Ascending aorta (tissue), 2 donors: ENCODE results near the gene TRMT44. TPM values are rescaled to one million over a fixed set of nuclear protein-coding genes. Genes with fewer than 3 reads are reported as not detected.
A peak's percentile ranks its signal among the peaks of the same experiment; 100 is the strongest.

Experiments used
- DNase-seq, 2 donors: peaks; one replicate each; pipeline ENCODE4 v3.0.0-alpha.2; 2019; ENCODE audit warnings: low spot score in 2 of 2
- H3K27ac ChIP-seq, 2 donors: fragments of 200-600 bp; sonication (generic); one replicate each; pipeline ENCODE4 v1.5.1; 2016 to 2017; ENCODE audit warnings: mild to moderate bottlenecking in 1 of 2
- H3K27me3 ChIP-seq: fragments of 200-600 bp; sonication (generic); one replicate; pipeline ENCODE4 v1.5.1; 2017
- H3K36me3 ChIP-seq, 2 donors: fragments of 200-600 bp; sonication (generic); one replicate each; pipeline ENCODE4 v1.5.1; 2016
- H3K4me1 ChIP-seq, 2 donors: fragments of 200-600 bp; sonication (generic); one replicate each; pipeline ENCODE4 v1.5.1; 2016 to 2017; ENCODE audit warnings: mild to moderate bottlenecking in 1 of 2
- H3K4me3 ChIP-seq, 2 donors: fragments of 200-600 bp; sonication (generic); one replicate each; pipeline ENCODE4 v1.5.1; 2016 to 2017; ENCODE audit warnings: mild to moderate bottlenecking in 1 of 2
- H3K9me3 ChIP-seq, 2 donors: fragments of 200-600 bp; sonication (generic); one replicate each; pipeline ENCODE4 v1.5.1; 2016
- intact Hi-C: fragments of 100-400 bp; cut with DNase I; formaldehyde crosslinking; loops from one replicate; pipeline ENCODE4 v1.15.1; 2023
- total RNA-seq: library from RNA; depleted of rRNA; stranded (reverse); fragments of >200 nt; gene quantifications from one replicate; pipeline ENCODE4 v1.1.0, GENCODE V29; 2016
- TF ChIP-seq, protein P1 (sequence below), 3 experiments: fragments of 200-600 bp in 2 of 3; fragments of 450-650 bp in 1 of 3; sonication (generic) in 2 of 3; IDR thresholded peaks; one replicate each; pipeline ENCODE4 v1.5.1; 2016 to 2019; ENCODE audit warnings: antibody characterized with exemption in 3 of 3, mild to moderate bottlenecking in 1 of 3, moderate library complexity in 1 of 3

TRMT44 gene
- total RNA-seq, 1 donor from 2014 or later, result 39.8 TPM

DNA sequence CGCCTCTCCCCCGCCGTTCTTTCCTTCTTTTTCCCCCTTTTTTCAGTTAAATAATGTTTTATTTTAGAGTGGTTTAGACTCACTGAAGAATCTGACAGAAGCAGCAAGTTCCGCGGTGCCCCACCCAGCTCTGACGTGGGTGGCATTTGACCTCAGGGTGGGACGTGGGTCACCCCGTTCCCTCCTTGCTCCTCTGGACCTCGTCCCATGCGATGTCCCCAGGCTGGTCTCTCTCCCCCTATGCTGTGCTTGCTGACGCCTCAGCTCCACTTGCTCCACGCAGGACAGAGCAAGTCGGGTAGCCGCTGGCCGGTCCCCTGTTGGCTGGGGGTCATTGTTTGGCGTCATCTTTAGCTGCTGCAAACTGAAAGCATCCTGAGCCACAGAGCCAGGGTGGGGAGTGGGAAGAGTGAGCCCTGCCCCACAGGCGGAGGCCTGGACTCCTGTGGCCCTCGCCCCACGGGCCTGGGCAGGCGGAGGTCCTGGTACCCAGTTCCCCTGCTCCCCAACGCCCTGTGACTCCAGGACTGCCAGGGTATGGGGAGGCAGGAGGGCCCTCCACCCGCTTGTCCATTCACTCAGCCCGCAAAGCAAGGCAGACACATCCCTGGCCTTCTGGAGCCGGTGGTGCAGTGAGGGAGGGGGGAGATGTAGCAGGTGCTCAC, 30.8 kb downstream of the TRMT44 start:
- Histone ChIP-seq H3K36me3 (peaks cover 15 to 45% of the 10 kb centered on the region in 2 donors), H3K4me1 (peaks cover 9 to 26% of the 10 kb centered on the region in 2 donors), H3K4me3 (no peak overlapping the region), H3K9me3 (no peaks in the 10 kb centered on the region), H3K27ac (no peak overlapping the region), H3K27me3 (no peaks in the 10 kb centered on the region)
- intact Hi-C loops, result no loop called here
- no peak for DNase-seq
- TF ChIP-seq, protein P1, sequence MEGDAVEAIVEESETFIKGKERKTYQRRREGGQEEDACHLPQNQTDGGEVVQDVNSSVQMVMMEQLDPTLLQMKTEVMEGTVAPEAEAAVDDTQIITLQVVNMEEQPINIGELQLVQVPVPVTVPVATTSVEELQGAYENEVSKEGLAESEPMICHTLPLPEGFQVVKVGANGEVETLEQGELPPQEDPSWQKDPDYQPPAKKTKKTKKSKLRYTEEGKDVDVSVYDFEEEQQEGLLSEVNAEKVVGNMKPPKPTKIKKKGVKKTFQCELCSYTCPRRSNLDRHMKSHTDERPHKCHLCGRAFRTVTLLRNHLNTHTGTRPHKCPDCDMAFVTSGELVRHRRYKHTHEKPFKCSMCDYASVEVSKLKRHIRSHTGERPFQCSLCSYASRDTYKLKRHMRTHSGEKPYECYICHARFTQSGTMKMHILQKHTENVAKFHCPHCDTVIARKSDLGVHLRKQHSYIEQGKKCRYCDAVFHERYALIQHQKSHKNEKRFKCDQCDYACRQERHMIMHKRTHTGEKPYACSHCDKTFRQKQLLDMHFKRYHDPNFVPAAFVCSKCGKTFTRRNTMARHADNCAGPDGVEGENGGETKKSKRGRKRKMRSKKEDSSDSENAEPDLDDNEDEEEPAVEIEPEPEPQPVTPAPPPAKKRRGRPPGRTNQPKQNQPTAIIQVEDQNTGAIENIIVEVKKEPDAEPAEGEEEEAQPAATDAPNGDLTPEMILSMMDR (IDR thresholded peaks at IDR 0.05), result no peak

DNA sequence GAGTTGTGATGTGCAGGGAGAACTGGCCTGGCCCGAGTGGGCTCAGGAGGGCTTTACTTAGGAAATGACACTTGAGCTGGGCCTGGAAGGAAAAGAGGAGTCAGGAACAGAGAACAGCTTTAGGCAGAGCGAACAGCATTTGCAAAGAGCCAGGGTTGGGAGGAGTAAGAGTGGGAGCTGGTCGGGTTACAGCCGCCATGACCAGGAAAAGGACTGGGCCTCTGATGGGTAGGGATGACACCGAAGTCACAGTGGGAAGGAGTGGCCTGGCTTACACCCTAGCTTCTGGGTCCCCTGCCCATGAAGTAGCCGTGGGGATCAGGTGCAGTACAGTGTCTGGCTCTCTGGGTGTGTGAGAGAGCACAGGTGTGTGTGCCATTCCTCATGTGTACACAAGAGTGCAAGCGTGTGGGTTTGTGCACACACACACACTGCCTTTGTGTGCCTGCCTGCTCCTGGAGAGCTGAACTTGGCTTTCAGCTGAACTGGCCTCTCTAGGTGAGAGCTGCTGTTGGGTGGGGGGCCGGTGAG, 31.6 kb downstream of the TRMT44 start:
- intact Hi-C loops, result loop anchor here (2.0 kb wide), 1 partner anchor 35 kb away; no protein-coding TSS in a partner anchor
- Histone ChIP-seq H3K4me1 (peaks cover 9 to 26% of the 10 kb centered on the region in 2 donors), H3K9me3 (no peaks in the 10 kb centered on the region), H3K27me3 (no peaks in the 10 kb centered on the region), H3K27ac (peak overlapping the region; percentile 77), H3K36me3 (peaks cover 14 to 45% of the 10 kb centered on the region in 2 donors), H3K4me3 (no peak overlapping the region)
- TF ChIP-seq, protein P1 (IDR thresholded peaks at IDR 0.05), result no peak
- no peak for DNase-seq

DNA sequence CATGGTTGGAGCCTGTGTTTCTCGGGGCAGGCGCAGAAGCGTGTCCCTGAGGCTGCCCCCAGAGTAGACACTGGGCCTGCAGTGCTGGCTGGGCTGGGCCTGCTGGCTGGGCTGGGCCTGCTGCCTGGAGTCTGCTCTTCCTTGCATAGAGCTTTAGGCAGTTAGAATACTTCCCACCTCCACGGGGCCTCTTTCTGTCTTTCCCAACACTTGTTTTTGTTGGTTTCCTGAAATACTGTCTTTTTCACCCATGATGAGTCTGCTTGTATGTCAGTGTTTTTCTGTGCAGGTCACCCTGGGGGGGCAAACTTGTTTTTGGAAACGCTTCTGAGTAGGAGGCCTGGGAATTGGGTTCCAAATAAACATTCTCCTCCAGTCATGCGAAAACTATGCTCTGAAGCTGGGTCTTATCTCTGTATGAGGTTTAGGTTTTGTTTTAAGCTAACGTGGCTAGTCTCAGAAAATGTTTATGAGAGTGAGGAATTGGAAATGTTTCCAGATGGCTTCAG, 32.2 kb downstream of the TRMT44 start:
- H3K27ac ChIP-seq, result peak overlapping the region; percentile 77
- H3K4me3 ChIP-seq, result no peak overlapping the region
- no peaks in the 10 kb centered on the region for H3K9me3 ChIP-seq
- peak in 1 of 2 donors; percentile 73 for DNase-seq
- no peaks in the 10 kb centered on the region for H3K27me3 ChIP-seq
- TF ChIP-seq, protein P1 (IDR thresholded peaks at IDR 0.05), result no peak
- H3K4me1 ChIP-seq, result peaks cover 9 to 26% of the 10 kb centered on the region in 2 donors
- peaks cover 17 to 49% of the 10 kb centered on the region in 2 donors for H3K36me3 ChIP-seq
- intact Hi-C loops, result loop anchor here (2.0 kb wide), 1 partner anchor 34 kb away; no protein-coding TSS in a partner anchor

DNA sequence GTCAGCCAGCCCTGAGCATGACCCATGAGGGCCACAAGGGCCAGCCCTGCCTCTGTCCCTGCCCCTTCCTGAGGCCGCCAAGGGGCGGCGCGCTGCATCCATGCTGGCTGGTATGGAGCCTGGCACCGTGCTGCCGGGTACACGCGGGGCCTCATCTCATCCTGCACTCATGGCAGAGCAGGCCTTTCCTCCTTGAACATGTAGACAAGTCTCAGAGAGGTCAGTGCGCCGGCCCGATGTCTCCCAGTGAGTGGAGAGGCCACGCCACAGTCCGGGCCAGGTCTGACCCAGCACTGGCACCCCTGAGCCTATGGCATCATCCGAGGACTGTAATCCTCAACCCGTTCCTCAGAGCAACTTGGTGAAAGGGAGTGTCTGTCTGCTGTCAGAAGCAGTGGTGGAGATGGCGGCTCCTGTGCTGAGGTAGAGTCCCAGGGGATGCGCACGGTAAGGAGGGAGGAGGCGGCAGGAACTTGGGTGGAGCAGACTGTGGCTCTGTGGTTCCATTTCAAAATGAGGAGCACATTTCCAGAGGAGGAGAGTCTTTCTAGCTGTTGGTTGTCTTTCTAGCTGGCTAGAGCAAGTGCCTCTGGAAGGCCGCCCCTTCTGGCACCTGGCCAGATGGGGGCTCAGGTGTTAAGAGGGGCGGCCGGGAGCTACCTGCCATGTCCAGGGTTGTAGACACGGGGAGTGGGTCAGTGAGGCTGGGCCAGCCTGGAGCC, 32.8 kb downstream of the TRMT44 start:
- H3K36me3 ChIP-seq, result peaks cover 17 to 43% of the 10 kb centered on the region in 2 donors
- intact Hi-C loops, result loop anchor here (2.0 kb wide), 1 partner anchor 33 kb away; no protein-coding TSS in a partner anchor
- DNase-seq, result peak in 1 of 2 donors; percentile 73
- H3K4me1 ChIP-seq, result peaks cover 9 to 26% of the 10 kb centered on the region in 2 donors
- H3K27me3 ChIP-seq, result no peaks in the 10 kb centered on the region
- TF ChIP-seq, protein P1 (IDR thresholded peaks at IDR 0.05), result peak; percentile 6 to 47 (median 23)
- no peak overlapping the region for H3K4me3 ChIP-seq
- H3K9me3 ChIP-seq, result no peaks in the 10 kb centered on the region
- peak overlapping the region; percentile 77 for H3K27ac ChIP-seq

DNA sequence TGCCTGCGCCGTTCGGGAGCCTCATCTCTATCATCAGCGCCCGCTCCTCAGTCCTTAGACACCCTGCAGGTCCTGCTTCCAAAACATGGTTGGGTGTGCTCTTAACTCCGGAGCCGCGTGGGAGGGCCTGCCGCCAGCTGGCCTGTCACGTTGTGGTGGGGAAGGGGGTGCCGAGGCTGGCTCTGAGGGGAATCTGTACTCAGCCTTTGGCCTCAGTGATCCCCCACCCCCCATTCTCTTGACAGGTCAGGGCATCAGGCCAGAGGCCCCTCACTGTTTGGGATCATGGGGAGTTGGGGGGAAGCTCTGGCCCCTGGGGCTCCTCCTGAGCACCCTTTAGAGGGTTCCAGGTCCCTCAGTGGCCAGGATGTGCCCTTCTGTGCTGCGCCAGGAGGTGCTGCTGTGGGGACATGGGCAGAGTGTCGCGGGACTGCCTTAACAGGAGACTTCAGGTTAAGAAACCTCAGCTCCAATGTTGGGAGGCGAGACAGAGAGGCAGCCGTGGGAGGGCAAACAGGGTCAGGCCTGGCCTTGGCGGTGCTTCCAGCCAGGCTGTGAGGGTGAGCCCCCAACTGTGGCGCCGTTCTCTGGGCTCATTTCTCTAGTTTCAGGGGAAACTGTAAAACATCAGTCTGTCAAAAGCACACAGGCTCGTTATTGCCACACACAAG, 33.5 kb downstream of the TRMT44 start:
- Histone ChIP-seq H3K4me3 (no peak overlapping the region), H3K27me3 (no peaks in the 10 kb centered on the region), H3K27ac (peak overlapping the region; percentile 77), H3K36me3 (peaks cover 17 to 36% of the 10 kb centered on the region in 2 donors), H3K4me1 (peaks cover 9 to 26% of the 10 kb centered on the region in 2 donors), H3K9me3 (no peaks in the 10 kb centered on the region)
- DNase-seq, result no peak
- intact Hi-C loops, result loop anchor here (2.0 kb wide), 1 partner anchor 33 kb away; no protein-coding TSS in a partner anchor
- TF ChIP-seq, protein P1 (IDR thresholded peaks at IDR 0.05), result no peak
